ENCODE results near the gene FEM1A. TPM values are rescaled to one million over a fixed set of nuclear protein-coding genes. Genes with fewer than 3 reads are reported as not detected.
"Not testable (repeated sequence)": the region's sequence is repeated elsewhere in the genome, so short reads cannot be mapped to it uniquely, and the experiment has no call there.

FEM1A gene
- polyA plus RNA-seq, 10 donors, result 2.1 to 3.5 (median 3.0) TPM

- DNase-seq, result no peak
Observed at GRCh38 chr19:4843647-4843965, 52.1 kb downstream of the FEM1A start.

DNA sequence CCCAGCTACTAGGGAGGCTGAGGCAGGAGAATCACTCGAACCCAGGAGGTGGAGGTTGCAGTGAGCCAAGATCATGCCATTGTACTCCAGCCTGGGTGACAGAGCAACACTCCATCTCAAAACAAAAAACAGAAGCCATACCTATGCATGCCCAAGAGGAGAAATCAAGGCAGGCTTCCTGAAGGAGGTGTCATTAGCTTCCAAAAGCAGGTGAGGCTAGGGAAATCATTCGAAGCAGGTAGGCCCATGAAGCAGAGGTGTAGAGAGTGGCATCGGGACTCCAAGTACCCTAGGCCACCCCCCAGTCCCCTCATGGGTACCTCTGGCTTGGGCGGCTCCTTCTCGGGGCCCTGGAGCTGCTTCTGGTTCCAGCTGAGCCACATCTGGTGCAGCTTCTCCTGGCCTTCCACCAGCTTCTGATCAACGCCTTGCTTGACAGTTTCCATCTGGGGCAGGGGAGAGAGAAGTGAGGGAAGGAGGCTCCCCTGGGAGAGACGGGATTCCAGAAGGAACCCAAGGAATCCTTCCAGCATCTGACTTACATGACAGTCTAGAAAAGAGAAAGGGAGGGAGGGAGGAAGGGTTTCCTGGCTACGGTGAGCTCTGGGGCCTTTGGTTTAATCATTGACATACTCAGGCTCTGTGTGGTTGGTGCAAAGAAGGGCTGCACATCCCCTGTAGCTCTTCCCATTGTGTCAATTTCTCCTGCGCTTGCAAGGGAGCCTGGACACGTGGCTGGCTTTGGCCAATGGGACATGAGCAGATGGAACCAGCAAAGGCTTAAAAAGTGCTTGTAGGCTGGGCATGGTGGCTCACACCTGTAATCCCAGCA, 53.0 kb downstream of the FEM1A start:
- peak in 1 of 3 donors; percentile 57 for DNase-seq

DNA sequence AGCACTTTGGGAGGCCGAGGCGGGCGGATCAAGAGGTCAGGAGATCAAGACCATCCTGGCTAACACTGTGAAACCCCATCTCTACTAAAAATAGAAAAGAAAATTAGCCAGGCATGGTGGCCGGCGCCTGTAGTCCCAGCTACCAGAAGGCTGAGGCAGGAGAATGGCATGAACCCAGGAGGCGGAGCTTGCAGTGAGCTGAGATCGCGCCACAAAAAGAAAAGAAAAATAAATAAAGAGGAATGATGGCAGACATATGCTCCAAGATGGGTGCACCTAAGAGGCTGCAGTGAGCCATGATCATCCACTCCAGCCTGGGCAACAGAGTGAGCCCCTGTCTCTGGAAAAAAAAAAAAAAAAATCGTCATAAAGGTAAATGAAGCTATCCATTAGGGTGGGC, 54.4 kb downstream of the FEM1A start:
- DNase-seq, result not testable (repeated sequence)

GRCh38 chr19:4847190-4847973, 55.8 kb downstream of the FEM1A start:
- no peak for DNase-seq

GRCh38 chr19:4849019-4849418, 57.5 kb downstream of the FEM1A start:
- no peak for DNase-seq

Other genes with a start within 250 kb of the FEM1A start
- 10 to 100 TPM; 27.5 to 45.9 (median 35.8) TPM for gene SEMA6B, start 232.1 kb upstream of the FEM1A start, polyA plus RNA-seq (ENCODE audit: insufficient read length in 10 of 10)
- 10 to 100 TPM in 6 of 10 donors, 1 to 10 TPM in 4; 8.7 to 13.9 (median 10.8) TPM for gene TNFAIP8L1, start 152.2 kb upstream of the FEM1A start, polyA plus RNA-seq (ENCODE audit: insufficient read length in 10 of 10)
- gene MYDGF, start 121.4 kb upstream of the FEM1A start, polyA plus RNA-seq (ENCODE audit: insufficient read length in 10 of 10), result 10 to 100 TPM; 44.7 to 90.4 (median 56.5) TPM
- 10 to 100 TPM; 18.3 to 26.8 (median 21.5) TPM for gene DPP9, start 67.9 kb upstream of the FEM1A start, polyA plus RNA-seq (ENCODE audit: insufficient read length in 10 of 10)
- 1 to 10 TPM; 3.9 to 7.3 (median 4.8) TPM for gene TICAM1, start 40.0 kb downstream of the FEM1A start, polyA plus RNA-seq (ENCODE audit: insufficient read length in 10 of 10)
- gene PLIN3, start 75.9 kb downstream of the FEM1A start, polyA plus RNA-seq (ENCODE audit: insufficient read length in 10 of 10), result 10 to 100 TPM; 25.6 to 47.4 (median 38.1) TPM
- under 1 TPM in 3 of 10 donors, not detected in 7; 0.21 to 0.27 (median 0.24) TPM for gene ARRDC5, start 111.2 kb downstream of the FEM1A start, polyA plus RNA-seq (ENCODE audit: insufficient read length in 10 of 10)
- gene UHRF1, start 117.8 kb downstream of the FEM1A start, polyA plus RNA-seq (ENCODE audit: insufficient read length in 10 of 10), result 10 to 100 TPM; 18.0 to 36.3 (median 26.8) TPM
- gene KDM4B, start 177.4 kb downstream of the FEM1A start, polyA plus RNA-seq (ENCODE audit: insufficient read length in 10 of 10), result 10 to 100 TPM; 15.4 to 20.2 (median 18.5) TPM